Measurements from ENCODE around the gene AGAP2.

AGAP2 gene

GRCh38 chr12:57735952-57736740 lies 2.4 kb downstream of the AGAP2 start:
- DNase-seq (ENCODE audit: low spot score) = peak; percentile 91

DNA sequence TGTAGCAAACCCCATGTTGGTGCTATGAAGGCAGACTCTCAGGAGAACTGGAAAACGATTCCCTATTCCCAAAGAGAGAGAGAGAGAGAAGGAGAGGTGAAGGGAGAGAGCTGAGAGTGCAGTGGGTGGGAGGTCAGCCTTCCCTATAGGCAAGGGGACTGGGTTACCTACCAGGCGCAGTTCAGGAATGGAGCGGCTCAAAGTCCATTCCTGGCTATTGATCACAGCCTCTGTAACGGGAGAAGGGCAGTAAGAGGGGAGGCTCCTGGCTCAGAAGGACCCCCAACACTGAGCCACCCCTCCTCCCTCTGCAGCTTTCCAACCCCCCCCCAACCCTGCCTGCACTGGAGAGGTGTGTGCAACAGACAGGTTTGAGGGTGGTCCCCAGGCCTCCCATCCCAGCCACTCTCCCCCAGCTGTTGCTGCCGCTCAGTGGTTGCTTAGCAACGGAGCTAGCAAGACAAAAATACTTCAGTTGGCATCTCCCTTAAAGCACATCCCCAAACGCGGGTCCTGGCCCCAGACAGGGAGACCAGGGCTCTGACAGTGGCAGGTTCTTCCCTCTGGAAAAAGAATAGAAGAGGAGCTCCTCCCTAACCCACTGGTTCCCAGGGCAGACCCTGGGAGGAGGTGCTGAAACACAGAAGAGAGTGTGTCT lies 3.2 kb downstream of the AGAP2 start:
- no peak for DNase-seq (ENCODE audit: low spot score)

- no peak for DNase-seq (ENCODE audit: low spot score)
Measured at GRCh38 chr12:57734591-57734990, 4.0 kb downstream of the AGAP2 start.

- no peak for DNase-seq (ENCODE audit: low spot score)
Measured at GRCh38 chr12:57733928-57734327, 4.6 kb downstream of the AGAP2 start.

DNA sequence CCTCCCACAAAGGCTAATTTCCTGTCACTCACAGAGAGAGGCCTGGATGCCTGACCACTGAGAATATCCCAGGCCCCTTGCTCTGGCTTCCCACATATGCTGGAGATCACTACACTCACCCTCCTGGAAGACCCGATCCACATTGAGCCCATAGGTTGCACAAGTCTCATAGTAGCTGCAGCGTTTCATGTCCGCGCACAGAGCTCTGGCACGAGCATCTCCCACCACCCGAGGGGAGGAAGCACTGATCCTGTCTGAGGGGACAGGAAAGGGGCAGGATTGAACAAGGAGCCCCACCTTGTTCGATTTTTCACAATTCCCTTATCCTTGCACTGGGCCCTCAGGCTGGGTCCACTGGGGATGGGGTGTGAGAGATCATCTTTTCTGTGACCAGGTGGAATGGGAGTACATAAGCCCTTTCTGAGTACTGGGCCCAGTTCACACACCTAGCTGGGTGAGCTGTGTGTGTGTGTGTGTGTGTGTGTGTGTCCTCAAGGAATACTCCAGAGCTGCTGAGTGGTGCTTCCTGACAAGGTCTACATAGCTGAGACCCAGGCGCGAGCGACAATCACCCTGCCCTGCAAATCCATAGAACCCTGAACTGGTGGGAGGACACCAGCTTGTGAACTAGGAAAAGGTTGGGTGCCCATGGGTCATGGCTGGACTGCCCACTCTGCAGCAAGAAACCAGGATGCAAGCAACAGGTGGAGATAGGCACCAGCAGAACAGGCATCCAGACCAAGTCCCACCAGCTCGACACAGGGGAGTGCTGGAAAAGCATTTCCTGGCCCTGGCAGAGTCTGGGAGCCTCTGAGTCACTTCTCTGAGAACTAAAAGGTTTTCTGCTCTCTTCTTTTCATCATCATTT lies 5.6 kb downstream of the AGAP2 start:
- DNase-seq (ENCODE audit: low spot score) = no peak

- no peak for DNase-seq (ENCODE audit: low spot score)
Measured at GRCh38 chr12:57732270-57732669, 6.3 kb downstream of the AGAP2 start.

DNA sequence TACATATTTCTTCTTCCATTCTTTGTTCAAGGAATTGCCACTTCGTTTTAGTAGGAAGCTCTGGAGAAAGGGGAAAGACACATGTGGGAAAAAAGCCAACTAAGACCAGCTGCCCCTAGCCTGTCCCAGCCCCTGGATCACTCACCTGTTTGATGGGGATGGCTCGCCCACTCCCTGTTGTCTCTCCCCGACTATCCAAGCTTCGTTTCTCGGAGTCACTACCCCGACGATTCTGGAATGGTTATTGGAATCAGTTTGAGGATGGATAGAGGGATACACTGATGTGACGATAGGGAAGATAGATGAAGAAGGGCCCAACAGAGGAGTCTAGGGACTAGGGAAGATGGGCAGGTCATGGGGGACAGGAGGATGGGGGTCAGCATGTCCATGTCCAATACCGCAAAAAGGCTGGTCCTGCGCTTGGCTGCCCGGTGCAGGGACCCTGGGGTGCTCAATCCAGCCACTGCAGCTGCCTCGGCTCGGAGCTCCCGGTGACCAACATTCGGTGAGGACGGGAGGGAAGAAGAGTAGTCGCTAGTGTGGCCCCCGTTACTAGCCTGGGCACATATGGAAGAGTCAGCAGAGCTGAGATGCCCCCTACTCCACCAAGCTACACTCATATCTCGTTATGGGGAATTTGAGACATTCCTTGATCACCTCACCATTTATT lies 7.0 kb downstream of the AGAP2 start:
- DNase-seq (ENCODE audit: low spot score) = no peak

- DNase-seq (ENCODE audit: low spot score) = no peak
Measured at GRCh38 chr12:57730336-57731067, 8.0 kb downstream of the AGAP2 start.

- no peak for DNase-seq (ENCODE audit: low spot score)
Measured at GRCh38 chr12:57729321-57729844, 9.2 kb downstream of the AGAP2 start.

DNA sequence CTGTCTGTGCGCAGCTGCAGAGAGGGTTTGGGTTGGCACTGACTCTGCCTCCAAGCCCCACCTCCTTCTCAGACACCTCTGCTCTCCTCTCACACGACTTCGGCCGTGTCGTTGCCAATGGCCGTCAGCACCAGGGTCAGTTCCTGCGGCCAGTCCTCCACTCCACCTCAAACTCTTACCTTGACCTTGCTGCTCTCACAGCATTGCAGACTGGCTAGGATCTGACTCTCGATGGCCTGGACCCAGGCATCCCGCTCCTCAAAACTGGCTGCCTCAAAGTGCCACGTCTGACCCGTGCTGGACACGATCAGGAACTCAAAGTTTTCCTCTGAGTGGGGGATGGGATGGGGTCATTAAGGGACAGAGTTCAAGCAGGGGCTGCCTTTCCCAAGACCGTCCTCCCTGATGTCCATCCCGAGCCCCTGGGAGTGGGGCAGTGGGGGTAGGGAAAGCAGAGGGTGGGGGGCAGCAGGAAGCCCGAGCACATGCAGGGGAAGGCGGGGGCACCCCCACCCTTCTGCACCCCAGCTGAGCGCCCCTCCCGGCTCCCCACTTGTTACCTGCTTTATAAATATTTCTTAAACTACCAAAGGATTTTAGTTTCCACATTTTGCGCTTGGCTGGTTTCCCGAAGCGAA lies 10.7 kb downstream of the AGAP2 start:
- DNase-seq (ENCODE audit: low spot score) = no peak

- DNase-seq (ENCODE audit: low spot score) = no peak
Measured at GRCh38 chr12:57726884-57727757, 11.4 kb downstream of the AGAP2 start.

- DNase-seq (ENCODE audit: low spot score) = no peak
Measured at GRCh38 chr12:57726151-57726883, 12.2 kb downstream of the AGAP2 start.

GRCh38 chr12:57725851-57726150 lies 12.7 kb downstream of the AGAP2 start:
- DNase-seq (ENCODE audit: low spot score) = no peak

DNA sequence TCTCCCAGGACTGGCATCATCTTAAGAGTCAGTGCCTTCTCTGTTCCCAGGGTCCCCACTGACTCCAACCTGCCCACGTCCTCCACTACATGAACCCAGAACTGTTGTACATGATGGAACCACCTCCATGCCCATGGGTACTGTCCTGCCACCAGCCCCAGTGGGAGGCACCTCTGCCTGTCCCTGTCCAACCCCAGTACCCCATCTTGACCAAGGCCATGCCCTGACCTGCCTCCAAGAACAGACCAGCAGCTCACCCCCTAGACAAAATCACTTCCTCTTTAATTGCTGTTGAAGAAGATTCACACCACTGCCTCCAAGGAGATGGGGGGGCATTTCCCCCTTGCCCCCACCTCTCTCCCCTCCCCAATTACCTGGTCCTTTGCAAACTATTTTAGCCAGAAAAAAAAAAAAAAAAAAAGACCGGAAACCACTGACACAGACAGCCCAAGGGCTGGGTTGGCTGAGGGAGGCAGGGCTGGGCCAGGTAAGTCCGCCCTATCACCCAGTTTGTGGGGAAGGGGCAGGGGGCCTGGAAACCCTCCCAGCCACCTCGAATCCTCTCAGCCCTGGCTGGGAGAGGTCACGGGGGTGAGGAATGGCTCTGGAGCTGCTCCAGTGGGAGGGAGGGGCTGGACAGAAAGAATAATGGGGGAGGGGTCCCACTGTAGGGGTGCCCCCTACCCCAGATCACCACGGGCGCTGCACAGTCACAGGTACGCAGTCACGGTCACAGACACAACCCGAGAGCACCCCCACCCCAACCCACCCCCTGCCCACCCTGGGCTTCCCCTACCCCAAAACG lies 13.4 kb downstream of the AGAP2 start:
- no peak for DNase-seq (ENCODE audit: low spot score)

DNA sequence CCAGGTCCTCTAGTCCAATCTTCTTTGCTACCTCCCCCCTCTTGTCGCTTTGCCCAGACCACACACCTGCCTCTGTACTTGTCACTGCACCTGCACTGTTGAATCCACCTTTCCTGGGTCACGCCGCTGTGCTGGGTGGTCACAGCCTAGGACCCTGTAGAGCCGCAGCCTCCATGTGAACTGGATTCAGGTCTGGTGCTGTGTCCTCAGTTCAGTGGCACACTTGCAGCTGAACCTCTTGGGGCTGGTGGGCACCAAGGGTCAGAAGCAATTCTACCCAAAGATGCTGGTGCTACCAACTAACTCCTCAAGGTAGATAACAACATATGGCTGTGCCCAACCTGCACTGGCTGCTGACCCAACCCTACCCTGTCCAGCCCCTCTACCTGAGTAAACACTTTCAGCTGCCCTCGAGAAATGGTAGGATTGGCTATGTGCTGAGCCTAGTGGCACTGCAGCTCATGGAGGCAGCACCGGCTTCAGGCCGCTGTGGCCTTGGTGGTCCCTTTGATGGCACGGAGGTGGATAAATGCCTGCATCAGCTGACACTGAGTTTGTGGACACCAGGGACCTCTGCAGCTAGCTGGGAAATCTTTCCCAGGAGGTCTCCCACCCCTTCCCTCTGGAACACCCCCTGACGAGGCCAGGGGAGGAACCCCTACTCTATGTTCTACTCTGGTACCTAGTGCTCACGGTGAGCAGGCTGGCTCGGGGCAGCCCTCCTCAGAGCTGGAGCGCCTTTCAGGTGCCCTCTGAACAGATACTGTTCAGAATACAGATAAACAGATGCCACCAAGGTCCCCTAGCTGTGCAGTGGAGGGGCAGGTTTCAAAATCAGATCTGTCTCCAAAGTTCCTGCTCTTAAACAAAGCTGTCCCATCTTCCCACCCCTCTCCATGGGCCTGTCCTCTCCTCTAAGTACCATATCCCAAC lies 14.3 kb downstream of the AGAP2 start:
- DNase-seq (ENCODE audit: low spot score) = no peak

- DNase-seq (ENCODE audit: low spot score) = no peak
Measured at GRCh38 chr12:57723630-57723962, 14.9 kb downstream of the AGAP2 start.
